Activated CD8-positive, alpha-beta memory T cell treated with anti-CD3 and anti-CD28 coated beads, Interleukin-2, amount 50 U/mL, for 24 hours (primary cell): Measurements from ENCODE around the gene LNX2.

Source experiments
- DNase-seq: peaks from one replicate; pipeline ENCODE4 v3.0.0-alpha.2; 2020; ENCODE audit errors: extremely low read depth

Gene LNX2

GRCh38 chr13:27620377-27621115 is at the start of gene LNX2:
Gene LNX2 (minus strand): TSS chr13:27620529. CDS start chr13:27581703, 38,826 bp downstream.
- peak; percentile 92 for DNase-seq

GRCh38 chr13:27667946-27668345 is 47.6 kb upstream of the LNX2 start:
- no peak for DNase-seq

- no peak for DNase-seq
Observed at GRCh38 chr13:27666951-27667350, 46.6 kb upstream of the LNX2 start.

- DNase-seq = no peak
Observed at GRCh38 chr13:27665761-27666160, 45.4 kb upstream of the LNX2 start.

- no peak for DNase-seq
Observed at GRCh38 chr13:27665333-27665732, 45.0 kb upstream of the LNX2 start.

- DNase-seq = no peak
Observed at GRCh38 chr13:27663947-27664346, 43.6 kb upstream of the LNX2 start.

- DNase-seq = no peak
Observed at GRCh38 chr13:27662738-27663470, 42.6 kb upstream of the LNX2 start.

GRCh38 chr13:27661017-27661416 is 40.7 kb upstream of the LNX2 start:
- no peak for DNase-seq

- DNase-seq = no peak
Observed at GRCh38 chr13:27660511-27660910, 40.2 kb upstream of the LNX2 start.

GRCh38 chr13:27659145-27659865 is 39.0 kb upstream of the LNX2 start:
- no peak for DNase-seq

GRCh38 chr13:27658546-27658945 is 38.2 kb upstream of the LNX2 start:
- no peak for DNase-seq

GRCh38 chr13:27657724-27658123 is 37.4 kb upstream of the LNX2 start:
- DNase-seq = no peak

GRCh38 chr13:27654816-27655215 is 34.5 kb upstream of the LNX2 start:
- DNase-seq = no peak

- DNase-seq = no peak
Observed at GRCh38 chr13:27654059-27654458, 33.7 kb upstream of the LNX2 start.

- DNase-seq = no peak
Observed at GRCh38 chr13:27650312-27650711, 30.0 kb upstream of the LNX2 start.

- DNase-seq = no peak
Observed at GRCh38 chr13:27644302-27644701, 24.0 kb upstream of the LNX2 start.

- no peak for DNase-seq
Observed at GRCh38 chr13:27643334-27644132, 23.2 kb upstream of the LNX2 start.

- no peak for DNase-seq
Observed at GRCh38 chr13:27641711-27642502, 21.6 kb upstream of the LNX2 start.

GRCh38 chr13:27639186-27639585 is 18.9 kb upstream of the LNX2 start:
- no peak for DNase-seq

- no peak for DNase-seq
Observed at GRCh38 chr13:27638521-27638920, 18.2 kb upstream of the LNX2 start.

- DNase-seq = no peak
Observed at GRCh38 chr13:27638001-27638400, 17.7 kb upstream of the LNX2 start.
